Omental fat pad (tissue), 4 donors: ENCODE measurements around the gene NUTF2. TPM values are rescaled to one million over a fixed set of nuclear protein-coding genes. Genes with fewer than 3 reads are reported as not detected.
"Not testable (repeated sequence)": the region's sequence is repeated elsewhere in the genome, so short reads cannot be mapped to it uniquely, and the experiment has no call there.

Source experiments
- ATAC-seq: fragments of 150-250 bp; one replicate; pipeline ENCODE4 v1.9.1; 2016; ENCODE audit warnings: mild to moderate bottlenecking, moderate library complexity; ENCODE audit not compliant: low FRiP score
- DNase-seq: peaks from one replicate; pipeline ENCODE4 v3.0.0-alpha.2; 2019; ENCODE audit warnings: low spot score
- total RNA-seq, 4 donors: library from RNA; depleted of rRNA; stranded (reverse); fragments of >200 nt; gene quantifications; one replicate each; pipeline ENCODE4 v1.1.0, GENCODE V29; 2016
- TF ChIP-seq, protein P1 (sequence below), 3 donors: fragments of 450-650 bp; IDR thresholded peaks; one replicate each; pipeline ENCODE4 v1.5.1; 2016 to 2017; ENCODE audit warnings: antibody characterized with exemption in 3 of 3, mild to moderate bottlenecking in 3 of 3, moderate library complexity in 2 of 3

Gene NUTF2
- total RNA-seq, 4 donors from 2014 or later, result 79.0 to 150 (median 110) TPM

DNA sequence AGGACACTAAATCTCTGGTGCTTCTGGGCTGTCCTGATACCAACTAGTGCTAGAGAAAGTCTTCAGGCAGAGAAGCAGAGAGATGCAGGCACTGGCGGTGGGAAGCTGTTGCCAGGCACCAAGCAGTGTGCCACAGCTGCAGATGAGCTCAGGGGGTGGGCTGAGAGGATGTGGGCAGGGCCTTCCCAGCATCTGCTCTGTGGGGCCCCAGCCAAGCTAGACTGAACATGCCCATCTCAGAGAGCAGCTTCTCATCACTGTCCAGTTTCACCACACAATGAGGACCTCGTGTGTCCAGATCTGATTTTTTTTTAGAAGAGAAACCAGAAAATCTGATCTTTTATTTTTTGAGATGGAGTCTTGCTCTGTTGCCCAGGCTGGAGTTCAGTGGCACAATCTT lies 63.4 kb downstream of the NUTF2 start:
- ATAC-seq (no peak), DNase-seq (no peak)
- TF ChIP-seq, protein P1, sequence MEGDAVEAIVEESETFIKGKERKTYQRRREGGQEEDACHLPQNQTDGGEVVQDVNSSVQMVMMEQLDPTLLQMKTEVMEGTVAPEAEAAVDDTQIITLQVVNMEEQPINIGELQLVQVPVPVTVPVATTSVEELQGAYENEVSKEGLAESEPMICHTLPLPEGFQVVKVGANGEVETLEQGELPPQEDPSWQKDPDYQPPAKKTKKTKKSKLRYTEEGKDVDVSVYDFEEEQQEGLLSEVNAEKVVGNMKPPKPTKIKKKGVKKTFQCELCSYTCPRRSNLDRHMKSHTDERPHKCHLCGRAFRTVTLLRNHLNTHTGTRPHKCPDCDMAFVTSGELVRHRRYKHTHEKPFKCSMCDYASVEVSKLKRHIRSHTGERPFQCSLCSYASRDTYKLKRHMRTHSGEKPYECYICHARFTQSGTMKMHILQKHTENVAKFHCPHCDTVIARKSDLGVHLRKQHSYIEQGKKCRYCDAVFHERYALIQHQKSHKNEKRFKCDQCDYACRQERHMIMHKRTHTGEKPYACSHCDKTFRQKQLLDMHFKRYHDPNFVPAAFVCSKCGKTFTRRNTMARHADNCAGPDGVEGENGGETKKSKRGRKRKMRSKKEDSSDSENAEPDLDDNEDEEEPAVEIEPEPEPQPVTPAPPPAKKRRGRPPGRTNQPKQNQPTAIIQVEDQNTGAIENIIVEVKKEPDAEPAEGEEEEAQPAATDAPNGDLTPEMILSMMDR (IDR thresholded peaks at IDR 0.05), result no peak

DNA sequence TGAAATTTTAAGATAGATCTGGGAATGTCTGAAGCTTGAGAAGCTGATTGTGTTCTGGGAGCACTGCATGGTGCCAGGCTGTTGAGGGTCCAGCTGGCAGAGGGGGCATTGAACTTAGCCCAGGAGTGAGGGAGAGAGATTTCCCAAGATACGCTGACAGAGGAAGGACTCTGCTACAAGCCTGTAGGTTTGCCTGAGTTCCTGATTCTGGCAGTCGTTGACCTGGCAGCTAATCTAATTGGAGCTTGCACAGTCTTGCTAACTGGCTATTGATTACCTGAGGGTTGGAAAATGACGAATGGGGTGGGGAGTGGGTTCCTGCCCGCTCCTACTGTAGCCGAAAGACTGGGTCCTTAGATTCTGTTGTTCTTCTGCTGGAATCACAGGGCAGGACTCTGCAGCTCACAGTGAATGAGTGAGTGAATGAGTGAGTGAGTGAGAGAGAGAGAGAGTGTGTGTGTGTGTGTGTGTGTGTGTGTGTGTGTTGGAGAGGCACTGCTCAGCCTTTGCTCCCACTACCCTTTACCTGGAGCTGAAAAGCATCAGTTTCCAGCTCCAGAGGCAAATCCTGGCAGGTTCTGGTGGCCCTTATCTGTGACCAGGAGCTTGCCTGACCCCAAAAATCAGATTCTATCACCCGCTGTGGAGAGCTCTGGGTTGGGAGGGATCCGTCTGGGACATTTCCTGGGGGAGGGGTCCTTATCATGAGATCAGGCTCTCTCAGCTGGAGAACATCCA lies 68.2 kb downstream of the NUTF2 start:
- DNase-seq (no peak), ATAC-seq (no peak)
- TF ChIP-seq, protein P1 (IDR thresholded peaks at IDR 0.05), result no peak

DNA sequence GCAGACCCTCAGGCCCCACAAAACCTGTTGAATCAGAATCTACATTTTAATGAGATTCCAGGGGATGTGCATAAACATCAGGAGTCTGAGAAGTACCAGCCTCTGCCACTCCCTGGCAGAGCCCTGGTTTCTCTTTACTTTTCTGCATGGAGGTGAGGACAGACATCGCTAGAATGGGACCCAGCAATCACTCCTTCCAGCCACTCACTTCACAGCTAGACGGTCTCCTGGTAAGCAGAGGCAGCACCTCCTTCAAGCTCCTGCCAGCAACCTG lies 68.7 kb downstream of the NUTF2 start:
- not testable (repeated sequence) for DNase-seq, ATAC-seq

DNA sequence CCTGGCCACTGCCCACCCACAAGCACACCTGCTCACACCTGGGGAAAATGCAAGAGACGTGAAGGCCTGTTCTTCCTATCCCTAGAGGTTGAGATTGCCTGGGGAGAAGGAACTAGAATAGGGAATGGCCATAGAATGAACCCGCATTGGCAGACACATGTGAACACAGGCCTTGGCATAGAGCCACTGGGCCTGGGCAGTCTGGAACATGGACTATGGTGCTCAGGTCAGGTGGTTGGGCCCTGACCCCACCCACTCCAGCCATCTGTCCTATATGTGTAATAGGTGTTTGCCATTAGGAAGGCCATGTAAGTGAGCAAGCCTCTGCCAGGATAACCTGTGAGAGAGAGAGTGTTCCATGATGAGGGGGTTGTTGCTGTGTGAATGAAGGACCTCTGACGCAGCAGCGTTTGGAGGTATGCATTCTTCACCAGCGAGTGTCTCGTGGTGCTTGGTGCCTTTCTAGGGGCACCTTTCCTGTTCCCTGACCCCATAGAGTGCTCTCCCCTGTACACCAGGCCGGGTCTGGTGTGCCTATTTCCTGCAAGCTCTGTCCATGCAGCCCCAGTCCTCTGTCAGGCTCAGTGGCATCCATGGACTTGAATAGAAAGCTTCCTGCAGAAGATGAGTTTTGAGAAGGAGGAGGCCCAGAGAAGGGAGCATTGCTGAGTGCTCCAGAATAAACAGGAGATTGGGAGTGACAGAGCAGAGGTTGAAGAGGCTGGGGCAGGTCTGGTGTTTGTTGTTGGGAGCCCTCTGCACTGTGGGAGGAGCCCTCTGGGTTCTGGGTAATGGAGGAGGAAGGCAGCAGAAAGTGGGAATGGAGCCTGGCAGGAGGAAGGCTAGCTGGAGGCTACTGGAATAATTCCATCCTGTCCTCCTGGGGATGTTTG lies 69.3 kb downstream of the NUTF2 start:
- ATAC-seq (no peak), DNase-seq (no peak)
- TF ChIP-seq, protein P1 (IDR thresholded peaks at IDR 0.05), result no peak

DNA sequence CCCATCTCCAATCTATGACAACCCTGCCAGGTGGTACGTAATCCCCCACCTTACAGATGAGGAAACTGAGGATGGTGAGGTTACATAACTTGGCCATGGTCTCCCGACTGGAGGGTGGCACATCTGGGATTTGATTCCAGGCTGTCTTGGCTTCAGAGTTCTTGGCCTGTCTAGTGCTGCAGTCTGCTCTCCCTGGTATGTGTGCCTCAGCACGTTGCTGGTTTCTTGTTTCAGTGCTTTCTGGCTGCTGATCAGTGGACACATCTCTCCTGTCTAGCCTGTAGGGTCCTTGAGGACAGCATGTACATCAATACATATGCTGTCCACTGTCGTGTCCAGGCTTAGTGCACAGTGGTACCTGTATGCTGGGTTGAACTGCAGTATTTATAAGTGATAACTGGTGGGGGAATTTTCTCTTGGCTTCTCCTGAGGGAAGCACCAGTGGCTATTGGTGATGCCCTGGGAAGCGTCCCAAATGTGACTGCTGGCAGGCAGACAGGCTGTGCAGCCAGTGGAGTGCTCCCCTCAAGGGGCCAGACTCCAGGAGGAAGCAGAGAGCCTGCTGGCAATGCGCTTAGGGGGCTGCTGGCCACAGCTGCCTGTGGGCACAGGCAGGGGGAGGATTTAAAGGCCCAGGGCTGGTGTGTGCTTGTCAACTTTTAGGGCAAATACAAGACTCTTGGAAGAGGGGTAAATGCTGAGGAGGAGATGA lies 70.6 kb downstream of the NUTF2 start:
- TF ChIP-seq, protein P1 (IDR thresholded peaks at IDR 0.05), result no peak
- DNase-seq, result no peak
- ATAC-seq, result no peak

DNA sequence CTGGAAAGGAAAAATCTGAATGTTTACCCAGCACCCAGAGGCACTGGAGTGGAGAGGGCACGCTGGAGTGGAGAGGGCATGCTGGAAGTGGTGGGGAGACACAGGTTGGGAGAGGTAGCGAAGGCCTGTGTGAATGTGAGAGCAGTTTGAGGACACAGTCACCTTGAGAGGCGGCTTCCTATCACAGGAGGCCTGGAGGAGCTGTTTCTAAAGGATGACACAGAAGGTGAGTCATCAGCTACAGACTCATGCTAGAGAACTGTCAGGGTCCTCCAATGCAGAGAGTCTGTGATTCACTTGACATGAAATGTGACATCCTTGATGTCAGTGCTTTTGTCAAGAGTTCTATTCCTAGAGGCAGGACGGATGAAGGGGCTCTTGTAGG lies 71.1 kb downstream of the NUTF2 start:
- no peak for DNase-seq
- TF ChIP-seq, protein P1 (IDR thresholded peaks at IDR 0.05), result no peak
- peak; percentile 58 for ATAC-seq

DNA sequence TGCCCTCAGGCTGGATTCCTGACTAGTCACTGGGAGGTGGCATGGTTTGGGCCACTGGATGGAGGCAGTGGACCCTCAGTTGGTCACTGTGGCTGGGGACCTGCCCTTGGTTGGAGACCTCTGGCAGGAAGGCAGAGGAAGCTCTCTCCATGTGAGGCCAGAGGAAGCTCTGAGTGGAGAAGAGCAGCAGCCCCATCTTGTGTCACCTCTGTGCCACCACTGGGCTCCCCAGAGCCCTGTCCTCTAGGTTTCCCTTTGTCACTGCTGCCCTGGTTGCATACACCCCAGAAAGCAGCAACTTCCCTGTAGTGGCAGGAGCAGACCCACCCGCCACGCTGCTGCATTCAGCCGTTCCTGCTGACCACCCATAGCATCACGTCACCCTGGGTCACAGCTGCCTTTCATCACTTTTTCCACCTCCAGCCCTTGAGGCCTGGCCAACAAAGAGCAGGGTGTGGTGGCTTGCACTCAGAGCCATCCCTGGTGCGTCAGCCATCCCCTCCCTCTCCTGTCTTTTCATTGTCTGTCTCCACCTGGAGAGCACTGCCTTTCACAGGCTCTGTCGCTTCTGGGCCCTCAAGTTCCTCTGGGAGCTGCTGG lies 73.0 kb downstream of the NUTF2 start:
- TF ChIP-seq, protein P1 (IDR thresholded peaks at IDR 0.05), result no peak
- ATAC-seq, result no peak
- DNase-seq, result no peak
